ENCODE data around the gene MED14.

DNA sequence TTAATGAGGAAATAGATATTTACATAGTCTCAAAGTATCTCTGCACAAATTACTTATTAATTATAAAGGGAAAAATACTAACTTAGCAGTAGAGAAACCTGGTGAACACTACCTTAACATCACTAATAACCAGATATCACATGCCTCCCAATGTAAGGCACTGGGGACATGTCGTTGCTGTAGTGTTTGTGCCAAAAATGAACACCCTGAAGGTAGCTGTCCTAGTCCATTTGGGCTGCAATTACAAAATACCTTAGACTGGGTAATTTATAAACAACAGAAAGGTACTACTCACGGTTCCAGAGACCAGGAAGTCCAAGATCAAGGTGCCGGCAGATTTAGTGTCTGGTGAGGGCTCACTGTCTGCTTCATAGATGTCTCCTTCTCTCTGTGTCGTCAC, 122.8 kb downstream of the MED14 start:
- no peak for TF ChIP-seq POLR2AphosphoS5 (IDR thresholded peaks at IDR 0.05)
- no peak for TF ChIP-seq POLR2A (IDR thresholded peaks at IDR 0.05)
